HG03460 (cell line): ENCODE results near the gene NKX1-2.

ENCODE experiments used
- ATAC-seq: cut with Tn5 transposase; IDR thresholded peaks from one replicate; pipeline ENCODE4 v1.9.1; 2021; ENCODE audit not compliant: unreplicated experiment

The NKX1-2 gene

DNA sequence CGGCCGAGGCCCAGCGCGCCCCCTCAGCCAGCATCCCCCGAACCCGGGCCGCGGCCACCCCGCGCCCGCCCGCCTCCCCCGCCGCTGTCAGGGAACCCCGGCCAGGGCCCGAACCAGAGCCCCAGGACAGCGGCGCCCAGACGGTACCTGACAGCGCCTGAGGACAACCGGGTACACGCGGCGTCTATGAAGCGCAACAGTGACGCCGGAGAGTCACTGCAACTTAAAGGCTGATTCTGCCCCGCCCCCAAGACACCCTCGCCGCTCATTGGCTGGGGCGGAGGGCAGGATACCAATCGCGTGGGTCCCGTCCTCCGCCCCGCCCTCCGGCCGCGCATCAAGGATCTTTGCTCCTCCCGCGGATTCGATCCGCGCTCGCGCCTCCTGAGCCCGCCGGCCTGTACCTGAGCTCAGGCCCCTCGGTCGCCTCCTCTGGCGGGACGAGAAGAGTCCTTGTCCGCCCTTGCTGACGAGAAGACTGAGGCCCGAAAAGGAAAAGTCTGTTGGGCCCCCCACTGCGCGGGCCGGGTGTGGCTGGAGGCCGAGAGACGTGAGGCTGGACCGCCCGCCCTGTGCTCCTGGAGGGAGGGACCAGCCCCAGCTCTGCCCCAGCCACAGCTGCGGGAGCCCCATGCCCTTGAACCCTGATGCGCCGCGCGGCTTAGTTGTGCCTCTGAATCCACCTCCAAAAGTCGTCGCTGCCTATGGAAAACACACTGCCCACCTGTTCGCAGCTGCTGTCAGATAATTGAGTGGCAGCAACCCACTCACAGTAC, 30.9 kb downstream of the NKX1-2 start, which contains the start of gene OAT:
Gene OAT (minus strand): TSS at position 198 of the 776 bp plus-strand sequence. CDS start 6,752 bp downstream, outside the sequence.
- ATAC-seq = peak; percentile 98

DNA sequence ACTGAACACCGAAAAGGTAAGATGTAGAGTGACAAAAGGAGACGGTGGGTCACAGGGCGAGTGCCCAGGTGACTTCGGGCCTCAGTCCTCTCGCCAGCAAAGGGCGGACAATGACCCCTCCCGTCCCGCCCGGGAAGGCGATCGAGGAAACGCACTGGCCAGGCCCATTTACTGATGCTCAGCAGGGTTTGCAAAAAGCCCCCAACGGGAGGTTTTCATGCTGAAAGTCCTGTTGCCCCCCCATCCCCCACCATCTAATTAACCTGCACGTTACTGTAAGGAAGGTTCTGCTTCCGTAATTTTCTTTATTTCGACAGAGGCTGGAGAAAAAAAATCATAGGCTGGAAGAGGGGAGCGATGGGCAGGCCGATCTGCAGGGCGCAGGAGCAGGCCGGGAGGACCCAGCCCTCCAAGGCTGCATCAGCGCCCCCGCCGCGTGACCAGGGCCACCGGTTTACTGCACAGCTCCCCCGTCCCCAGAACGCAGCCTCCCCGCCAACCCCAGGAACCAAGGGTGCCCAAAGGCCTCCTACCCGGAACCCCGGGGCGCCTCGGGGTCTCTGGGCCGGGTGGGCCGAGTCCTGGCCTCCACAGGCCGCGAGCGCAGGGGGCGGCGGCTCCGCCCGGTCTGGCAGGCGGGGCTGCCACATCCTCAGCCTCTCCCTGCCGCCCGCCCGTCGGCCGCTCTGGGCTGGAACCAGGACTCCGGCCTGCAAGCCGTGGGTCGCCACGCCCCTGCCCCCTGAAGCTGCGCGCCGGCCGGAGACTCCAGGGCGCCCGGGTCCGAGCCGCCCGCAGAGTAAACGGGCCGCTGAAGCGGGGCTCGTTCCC, 31.7 kb downstream of the NKX1-2 start:
- ATAC-seq = peak; percentile 28

DNA sequence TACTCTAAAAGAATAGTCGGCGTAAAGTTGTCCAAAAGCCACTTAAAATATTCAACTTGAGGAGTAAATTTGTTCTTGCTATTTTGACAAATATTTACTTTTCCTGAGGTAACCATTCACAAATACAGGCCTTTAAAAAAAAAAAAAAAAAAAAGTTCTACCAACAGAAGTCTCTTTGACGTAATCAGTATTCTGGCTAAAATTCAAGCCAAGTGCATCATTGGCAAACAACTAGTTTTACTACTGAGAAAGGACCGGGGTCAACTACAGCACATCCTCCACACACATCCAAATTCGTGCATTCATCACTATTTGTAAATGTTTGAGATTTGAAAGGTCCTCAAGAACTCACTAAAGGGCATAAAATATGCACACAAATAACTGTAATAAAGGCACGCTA, 33.1 kb downstream of the NKX1-2 start:
- ATAC-seq = no peak

DNA sequence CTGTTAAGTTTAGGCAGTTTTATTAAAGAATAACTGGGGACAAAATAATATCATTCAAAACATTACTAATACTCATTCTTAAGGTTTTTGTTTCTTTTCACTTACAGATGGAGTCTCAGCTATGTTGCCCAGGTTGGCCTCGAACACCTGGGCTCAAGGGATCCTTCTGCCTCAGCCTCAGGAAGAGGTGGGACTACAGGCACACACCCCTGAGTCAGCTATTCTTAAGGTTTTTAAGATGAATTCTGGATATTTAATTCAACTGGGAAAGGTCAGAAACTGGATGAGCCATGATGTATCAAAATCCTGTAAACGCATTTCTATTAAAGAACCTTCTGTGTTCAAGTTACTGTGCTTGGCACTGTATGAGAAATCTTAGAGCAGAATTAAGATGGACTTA, 34.6 kb downstream of the NKX1-2 start:
- no peak for ATAC-seq

DNA sequence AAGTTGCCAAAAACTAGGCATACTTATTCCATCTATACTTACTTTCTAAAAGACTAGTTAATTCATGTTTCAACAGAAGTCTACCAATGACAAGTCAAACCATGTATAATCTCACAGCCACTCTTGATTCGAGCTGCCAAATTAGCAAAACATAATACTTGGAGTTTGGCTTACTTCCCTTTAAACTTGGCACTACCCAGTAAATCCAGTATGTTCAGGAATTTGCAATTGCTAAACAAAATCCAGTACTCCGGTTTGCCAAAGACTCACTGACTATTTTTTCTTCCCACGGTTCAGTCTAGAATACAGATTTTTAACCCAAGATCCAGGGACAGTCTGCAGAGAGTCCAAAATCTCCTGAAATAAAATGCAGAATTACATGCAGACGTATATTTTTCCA, 35.8 kb downstream of the NKX1-2 start:
- no peak for ATAC-seq

DNA sequence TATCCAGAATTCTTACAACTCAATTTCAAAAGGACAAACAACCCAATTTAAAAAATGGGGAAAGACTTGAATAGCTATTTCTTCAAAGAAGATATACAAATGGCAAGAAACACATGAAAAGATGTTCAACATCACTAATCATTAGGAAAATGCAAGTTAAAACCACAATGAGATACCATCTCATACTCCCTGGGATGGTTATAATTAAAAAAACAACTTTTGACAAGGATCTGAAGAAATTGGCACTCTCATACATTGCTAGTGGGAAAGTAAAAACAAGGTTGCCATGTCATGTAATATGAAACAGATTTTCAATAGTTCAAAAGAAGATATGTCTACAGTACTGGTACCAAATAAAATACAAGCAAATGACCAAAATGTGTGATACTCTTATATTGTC, 40.1 kb downstream of the NKX1-2 start:
- ATAC-seq = no peak

DNA sequence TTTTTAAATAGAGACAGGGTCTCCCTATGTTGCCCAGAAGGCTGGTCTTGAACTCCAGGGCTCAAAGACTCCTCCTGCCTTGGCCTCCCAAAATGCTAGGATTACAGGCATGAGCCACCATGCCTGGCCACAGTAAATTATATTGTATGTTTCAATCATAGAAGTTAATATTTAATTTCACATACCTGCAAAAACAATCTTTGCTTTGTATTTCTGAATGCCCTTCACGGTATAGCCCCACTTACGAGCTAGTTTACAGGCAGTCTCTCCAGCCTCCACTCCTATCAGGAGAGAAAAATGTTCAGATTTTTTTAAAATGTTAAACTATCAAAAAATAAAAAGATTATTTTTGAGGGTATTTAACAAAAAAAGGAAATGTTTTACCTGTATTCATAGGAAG, 41.5 kb downstream of the NKX1-2 start:
- ATAC-seq = no peak

DNA sequence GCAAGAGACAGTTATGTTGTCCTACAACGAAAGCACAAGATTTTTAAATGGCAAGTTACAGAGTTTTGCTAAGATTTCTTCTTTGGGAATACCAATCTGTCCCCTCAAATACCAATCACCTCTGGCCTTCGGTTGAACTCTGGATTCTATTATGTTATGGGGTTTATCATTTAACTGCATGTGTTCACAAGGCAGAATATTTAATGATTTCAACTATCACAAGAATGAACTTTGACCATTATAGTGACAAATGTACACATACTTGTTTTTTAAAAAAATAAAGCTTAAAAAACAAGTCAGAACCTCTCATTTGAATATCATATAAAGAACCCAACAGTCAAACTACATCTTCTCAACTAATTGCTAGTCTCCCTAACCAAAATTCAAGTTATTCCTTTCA, 42.4 kb downstream of the NKX1-2 start:
- no peak for ATAC-seq

DNA sequence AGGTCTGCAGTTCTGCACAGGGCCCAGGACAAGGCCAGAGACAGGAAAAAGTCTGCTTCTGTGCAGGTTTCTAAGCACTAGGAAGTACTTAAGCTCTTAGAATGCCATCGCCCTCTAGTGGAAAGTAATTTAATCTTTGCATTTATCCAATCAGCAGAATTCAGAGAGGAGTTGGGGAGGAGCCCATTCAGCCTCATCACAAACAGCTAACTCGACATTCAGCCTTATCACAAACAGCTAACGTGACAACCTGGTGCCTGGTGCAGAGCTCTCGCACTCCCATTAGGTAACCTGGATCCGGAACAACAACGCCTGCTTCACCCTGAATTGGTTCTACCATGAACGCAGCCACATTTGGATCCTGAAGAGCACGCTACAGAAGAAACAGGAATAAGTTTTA, 46.3 kb downstream of the NKX1-2 start:
- ATAC-seq = peak; percentile 93

DNA sequence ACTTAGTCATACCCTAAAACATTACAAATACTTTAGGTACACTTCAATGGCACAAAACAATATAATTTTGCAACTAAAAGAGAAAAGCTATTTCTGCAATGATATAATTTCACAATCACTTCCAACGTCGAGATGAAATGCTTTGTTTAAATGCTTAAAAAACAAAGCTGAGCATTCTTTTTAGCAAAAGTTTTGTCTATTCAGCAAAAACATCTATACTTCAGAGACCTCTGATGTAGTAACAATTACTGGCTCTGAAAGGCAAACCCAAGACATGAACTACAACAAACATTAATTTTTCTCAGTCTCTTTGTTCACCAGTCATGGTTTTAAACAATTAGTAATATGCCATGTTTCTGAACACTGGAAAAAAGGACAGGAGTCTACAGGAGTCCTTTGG, 47.6 kb downstream of the NKX1-2 start:
- no peak for ATAC-seq

DNA sequence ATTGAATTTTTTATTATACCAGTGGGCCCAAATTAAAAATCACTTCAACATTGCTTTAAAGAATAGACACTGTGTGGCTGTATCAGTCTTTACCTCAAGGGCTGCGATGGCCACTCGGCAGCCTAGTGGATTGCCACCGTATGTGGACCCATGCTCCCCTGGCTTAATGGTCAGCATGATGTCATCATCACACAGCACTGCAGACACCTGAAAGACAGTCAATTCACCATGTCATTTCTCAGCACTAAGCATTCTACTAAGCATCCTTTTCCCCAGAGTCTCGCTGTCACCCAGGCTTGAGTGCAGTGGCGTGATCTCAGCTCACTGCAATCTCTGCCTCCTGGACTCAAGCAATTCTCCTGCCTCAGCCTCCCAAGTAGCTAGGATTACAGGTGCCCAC, 48.2 kb downstream of the NKX1-2 start:
- no peak for ATAC-seq
